Erythroblast (primary cell): ENCODE results near the gene ENTPD8.

ENCODE experiments used
- GATA1 ChIP-seq: IDR thresholded peaks from 2 replicates; pipeline ENCODE4 v1.6.1; 2011; ENCODE audit warnings: low read depth, mild to moderate bottlenecking, control low read depth, low read length, moderate library complexity
- POLR2A ChIP-seq: IDR thresholded peaks from 2 replicates; pipeline ENCODE4 v1.6.1; 2011; ENCODE audit warnings: mild to moderate bottlenecking, low read length

DNA sequence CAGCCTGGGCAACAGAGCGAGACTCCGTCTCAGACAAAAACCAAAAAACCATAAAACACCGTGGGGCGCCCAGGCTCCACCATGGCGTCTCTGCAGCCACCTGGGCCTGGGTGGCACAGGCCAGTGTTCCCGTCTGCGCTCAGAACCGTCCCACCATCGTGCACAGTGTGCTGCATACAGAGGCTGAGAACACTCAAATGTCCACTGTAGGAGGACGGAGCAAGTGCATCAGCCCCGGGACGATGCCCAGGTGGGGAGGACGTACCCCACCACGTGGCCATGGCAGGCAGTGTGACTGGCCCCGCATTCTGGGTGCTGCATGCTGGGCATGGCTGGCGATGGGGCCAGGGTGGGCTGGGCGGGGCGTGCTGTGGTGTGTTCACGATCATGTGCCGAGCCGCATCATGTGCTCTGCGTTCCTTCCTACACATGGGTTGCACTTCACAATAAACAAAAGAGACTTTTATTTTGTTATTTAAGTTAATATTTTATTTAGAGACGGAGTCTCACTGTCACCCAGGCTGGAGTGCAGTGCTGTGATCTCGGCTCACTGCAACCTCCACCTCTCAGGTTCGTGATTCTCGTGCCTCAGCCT is 56.0 kb downstream of the ENTPD8 start:
- TF ChIP-seq POLR2A: no peak
- TF ChIP-seq GATA1: no peak
